ENCODE results near the gene TEX14. TPM values are rescaled to one million over a fixed set of nuclear protein-coding genes. Genes with fewer than 3 reads are reported as not detected.
"Not testable (repeated sequence)": the region's sequence is repeated elsewhere in the genome, so short reads cannot be mapped to it uniquely, and the experiment has no call there.

Gene TEX14
- total RNA-seq, 1 donor from 2014 or later: 0.13 TPM

DNA sequence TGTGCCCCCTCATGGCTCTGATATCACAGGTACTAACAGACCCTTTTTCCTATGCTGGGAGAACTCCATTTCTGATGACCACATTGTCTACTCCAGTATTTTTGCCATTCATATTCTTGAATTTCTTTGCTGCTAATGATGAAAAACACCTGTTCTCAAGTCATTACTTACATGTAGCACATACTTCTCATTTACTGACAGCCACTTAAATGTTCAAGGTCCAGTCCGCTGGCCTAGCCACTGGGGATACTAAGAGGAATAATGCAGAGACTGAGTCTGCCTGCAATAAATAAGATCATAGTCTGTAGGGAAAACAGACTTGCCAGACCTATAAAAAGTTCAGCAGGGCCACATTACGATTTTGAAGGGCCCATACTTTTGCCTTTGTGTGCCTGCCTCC is 27.5 kb downstream of the TEX14 start:
- ATAC-seq (ENCODE audit: poor library complexity) (no peak), DNase-seq (no peak)
- intact Hi-C loops (cut with DNase I): no loop called here

DNA sequence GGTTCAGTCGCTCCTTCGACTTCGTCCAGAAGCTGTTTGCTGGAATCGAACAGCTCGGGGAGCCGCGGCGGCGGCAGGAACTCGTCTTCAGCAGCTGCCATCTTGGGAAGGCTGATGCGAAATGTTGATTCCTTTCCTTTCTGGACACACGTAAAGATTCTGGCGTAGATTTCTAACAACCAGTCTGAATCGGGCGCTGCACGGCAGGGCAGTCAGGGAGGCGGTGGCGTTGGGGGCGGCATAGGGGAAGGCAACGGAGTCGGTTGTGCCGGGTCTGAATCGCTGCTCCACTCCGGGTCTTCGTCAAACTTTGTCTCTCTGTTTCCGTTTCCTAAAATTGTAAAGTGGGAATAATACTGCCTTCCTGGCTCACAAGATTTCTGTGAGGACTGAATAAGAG is 30.3 kb downstream of the TEX14 start:
- intact Hi-C loops (cut with DNase I): no loop called here
- no peak for ATAC-seq (ENCODE audit: poor library complexity)
- no peak for DNase-seq

DNA sequence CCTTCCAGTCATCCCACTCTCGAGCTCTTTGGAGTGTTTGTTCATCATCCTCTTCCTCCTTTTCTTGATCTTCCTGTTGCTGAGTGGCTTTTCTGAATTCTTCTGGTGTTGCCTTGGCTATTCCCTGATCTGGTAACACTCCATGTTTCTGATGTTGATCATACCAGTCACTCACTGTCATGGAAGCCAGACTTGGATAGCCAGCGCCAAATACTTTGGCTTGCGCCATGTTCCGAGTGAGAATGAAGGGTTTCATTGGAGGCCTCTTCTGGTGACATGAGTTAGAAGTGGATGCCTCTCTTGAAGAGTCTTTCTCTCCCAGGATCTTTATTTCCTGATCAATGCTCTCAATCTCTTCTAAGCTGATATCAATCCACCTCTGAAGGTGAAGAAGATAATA is 31.2 kb downstream of the TEX14 start:
- intact Hi-C loops (cut with DNase I): no loop called here
- DNase-seq (no peak), ATAC-seq (ENCODE audit: poor library complexity) (no peak)

DNA sequence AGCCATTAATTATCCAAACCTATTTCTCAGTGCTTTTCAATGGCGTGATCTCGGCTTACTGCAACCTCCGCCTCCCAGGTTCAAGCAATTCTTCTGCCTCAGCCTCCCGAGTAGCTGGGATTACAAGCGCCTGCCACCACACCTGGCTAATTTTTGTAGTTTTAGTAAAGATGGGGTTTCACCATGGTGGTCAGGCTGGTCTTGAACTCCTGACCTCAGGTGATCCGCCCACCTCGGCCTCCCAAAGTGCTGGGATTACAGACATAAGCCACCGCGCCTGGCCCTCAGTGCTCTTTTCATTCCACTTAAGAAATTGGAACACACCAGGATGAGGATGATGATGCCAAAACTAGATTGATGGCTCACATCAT is 32.1 kb downstream of the TEX14 start:
- ATAC-seq (ENCODE audit: poor library complexity); DNase-seq; intact Hi-C loops (cut with DNase I): not testable (repeated sequence)

DNA sequence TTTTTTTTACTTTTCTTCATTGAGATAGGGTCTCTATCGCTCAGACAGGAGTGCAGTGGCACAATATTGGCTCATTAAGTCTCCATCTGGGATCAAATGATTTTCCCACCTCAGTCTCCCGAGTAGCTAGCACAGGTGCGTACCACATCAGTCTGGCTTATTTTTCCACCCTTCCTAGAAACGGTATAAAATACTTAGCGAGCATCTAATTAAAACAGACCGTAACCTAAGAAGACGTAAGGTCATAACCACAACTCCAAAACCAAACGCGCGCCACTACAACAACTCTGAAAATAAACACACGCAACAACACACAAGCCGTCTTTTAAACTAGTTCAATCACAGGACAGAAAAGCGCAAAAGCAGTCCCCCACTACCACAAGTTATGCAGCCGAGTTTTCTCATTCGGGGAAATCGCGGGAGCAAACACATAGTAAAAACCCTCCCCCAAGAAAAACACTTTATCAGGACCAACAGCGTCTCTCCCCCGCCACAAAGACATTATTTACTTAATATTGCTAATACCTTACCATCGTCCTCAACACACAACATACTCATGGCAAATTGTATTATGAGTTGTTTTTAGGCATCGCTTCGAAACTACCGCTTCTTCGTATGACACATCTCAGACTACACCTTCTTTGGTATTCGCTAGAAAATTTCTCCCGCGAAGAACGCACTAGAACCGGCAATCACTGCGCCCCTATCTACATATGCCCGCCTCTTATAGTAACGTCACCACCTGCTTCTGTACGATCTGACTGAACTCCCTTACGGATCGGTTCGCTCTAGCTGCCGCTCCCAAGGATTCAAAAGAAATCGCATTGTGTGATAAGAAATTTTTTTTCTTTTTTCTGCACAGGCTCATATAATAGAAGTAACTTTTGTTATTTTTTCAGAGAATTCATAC is 32.8 kb downstream of the TEX14 start:
- peak; percentile 49 for DNase-seq
- ATAC-seq (ENCODE audit: poor library complexity): peak; percentile 98
- intact Hi-C loops (cut with DNase I): no loop called here

DNA sequence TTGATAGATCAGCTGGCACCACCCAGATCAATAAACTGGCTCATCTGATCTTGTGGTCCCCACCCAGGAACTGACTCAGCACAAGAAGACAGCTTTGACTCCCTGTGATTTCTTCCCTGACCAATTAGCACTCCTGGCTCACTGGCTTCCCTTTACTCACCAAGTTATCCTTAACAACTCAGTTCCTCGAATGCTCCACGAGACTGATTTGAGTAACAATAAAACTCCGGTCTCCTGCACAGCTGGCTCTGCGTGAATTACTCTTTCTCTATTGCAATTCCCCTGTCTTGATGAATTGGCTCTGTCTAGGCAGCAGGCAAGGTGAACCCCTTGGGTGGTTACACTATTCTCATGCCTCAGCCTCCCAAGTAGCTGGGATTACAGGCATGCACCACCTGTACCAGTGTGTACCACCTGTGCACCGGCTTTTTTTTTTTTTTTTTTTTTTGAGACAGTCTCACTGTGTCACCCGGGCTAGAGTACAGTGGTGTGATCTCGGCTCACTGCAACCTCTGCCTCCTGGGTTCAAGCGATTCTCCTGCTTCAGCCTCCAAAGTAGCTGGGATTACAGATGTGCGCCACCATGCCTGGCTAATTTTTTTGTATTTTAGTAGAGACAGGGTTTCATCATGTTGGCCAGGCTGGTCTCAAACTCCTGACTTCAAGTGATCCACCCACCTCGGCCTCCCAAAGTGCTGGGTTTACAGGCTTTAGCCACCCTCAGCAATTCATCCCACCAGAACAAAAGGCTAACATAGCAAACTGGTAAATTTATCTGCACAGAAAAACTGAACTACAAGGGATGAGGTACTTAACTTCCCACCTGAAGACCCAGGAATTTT is 33.7 kb downstream of the TEX14 start:
- peak; percentile 3 for ATAC-seq (ENCODE audit: poor library complexity)
- intact Hi-C loops (cut with DNase I); DNase-seq: not testable (repeated sequence)

DNA sequence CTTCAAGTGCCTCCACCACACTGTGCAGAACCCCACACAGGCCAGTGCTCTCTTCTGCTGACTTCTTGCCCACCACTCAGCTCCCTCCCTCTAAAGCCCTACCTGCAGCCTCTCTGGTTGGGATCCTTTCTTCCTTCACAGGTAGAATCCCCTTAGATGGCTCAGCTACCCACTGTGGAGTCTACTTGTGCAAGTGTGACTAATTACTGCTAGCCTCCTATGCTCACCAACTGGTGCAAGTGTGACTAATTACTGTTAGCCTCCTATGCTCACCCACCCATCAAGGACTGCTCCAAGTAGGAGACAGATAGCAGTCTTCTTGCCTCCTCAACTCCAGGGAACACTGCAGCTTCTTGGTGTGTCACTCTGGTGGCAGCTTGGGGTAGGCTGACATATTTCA is 43.6 kb downstream of the TEX14 start:
- no peak for DNase-seq
- intact Hi-C loops (cut with DNase I): no loop called here
- ATAC-seq (ENCODE audit: poor library complexity): no peak

DNA sequence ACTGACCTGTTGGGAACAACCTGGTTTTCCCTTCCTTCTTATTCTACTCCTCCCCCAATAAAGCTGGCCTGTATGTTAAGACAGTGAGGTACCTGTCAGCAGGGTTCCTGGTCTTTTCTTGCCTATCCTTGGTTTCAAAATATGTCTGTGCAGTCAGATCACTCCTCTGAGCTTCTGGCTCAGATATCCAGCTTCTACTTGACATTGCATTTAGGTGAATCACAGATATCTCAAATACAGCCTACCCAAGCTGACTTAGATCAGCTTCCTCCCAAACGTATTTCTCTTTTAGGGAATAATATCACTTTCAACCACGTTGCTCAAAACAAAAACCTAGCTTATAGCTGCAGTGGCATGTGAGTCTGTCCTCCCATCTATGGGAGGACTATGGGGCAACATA is 48.7 kb downstream of the TEX14 start:
- DNase-seq (no peak), ATAC-seq (ENCODE audit: poor library complexity) (no peak)
- intact Hi-C loops (cut with DNase I): no loop called here

DNA sequence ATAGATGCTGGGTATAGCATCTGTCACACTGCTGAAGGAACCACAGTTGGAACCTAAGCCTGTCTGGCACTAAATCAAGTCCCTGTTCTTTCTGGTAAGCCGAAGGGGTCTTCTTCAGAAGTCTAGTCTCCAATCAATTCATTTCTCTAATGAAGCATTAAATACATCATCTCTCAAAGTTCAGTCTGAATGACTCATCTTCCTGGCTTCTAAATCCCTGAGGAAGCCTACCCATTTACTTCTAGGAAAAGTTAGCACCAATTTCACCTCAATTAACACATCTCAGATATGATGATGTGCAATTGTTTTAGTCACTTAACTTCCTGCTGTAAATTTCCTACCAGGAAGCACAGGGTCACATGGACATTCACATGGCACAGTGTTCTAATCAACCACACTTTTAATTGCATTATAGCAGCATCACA is 49.9 kb downstream of the TEX14 start:
- DNase-seq (no peak), ATAC-seq (ENCODE audit: poor library complexity) (no peak)
- intact Hi-C loops (cut with DNase I): no loop called here

DNA sequence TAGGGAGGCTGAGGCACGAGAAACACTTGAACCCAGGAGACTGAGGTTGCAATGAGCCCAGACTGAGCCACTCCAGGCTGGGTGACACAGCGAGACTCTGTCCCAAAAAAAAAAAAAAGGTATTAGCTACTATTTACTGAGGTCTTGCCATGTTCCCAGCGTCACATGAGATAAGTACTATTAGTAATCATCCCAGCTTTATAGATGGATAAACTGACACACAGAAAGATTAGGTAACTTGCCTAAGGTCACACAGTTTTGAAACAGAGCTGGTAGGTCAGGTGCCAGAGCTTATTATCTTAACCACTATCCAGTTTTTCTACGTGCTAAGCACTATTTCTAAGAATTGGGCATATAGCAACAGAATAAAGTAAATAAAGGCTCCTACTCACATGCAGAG is 51.6 kb downstream of the TEX14 start:
- ATAC-seq (ENCODE audit: poor library complexity) (no peak), DNase-seq (no peak)
- intact Hi-C loops (cut with DNase I): no loop called here

DNA sequence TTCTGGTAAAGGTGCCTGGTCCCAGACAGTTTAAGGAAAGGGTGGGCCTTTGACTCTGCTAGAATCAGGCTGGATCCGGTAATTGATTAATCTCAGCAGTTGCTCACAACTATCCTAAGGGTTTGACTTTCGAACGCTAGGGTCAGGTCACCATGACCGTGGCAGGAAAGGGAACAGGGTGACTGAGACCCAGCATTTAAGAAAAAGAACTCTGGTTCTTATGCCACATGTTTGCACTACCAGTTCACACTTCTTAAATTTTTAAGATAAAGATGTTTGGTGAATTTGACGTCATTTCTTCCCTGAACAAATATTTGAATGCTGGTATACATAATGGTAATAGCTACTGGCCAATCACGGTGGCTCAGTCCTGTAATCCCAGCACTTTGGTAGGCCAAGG is 52.2 kb downstream of the TEX14 start:
- intact Hi-C loops (cut with DNase I): no loop called here
- ATAC-seq (ENCODE audit: poor library complexity) (no peak), DNase-seq (no peak)

DNA sequence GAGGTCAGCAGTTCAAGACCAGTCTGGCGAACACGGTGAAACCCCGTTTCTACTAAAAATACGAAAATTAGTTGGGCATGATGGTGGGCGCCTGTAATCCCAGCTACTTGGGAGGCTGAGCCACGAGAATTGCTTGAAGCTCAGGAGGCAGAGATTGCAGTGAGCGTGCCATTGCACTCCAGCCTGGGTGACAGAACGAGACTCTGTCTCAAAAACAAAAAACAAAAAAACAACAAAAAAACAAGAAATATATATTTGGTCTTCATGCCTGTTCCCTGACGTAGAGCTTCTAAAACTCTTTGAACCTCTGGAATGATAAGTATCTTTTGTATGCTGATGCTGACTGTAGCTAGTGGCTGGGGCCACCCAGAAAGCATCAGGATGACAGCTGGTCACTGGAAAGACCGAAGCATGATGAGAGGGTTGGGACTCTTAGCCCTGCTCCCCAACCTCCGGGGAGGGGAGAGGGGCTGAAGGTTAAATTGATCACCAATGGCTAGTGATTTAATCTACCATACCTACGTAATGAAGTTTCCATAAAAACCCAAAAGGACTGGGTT is 54.8 kb downstream of the TEX14 start:
- intact Hi-C loops (cut with DNase I): no loop called here
- DNase-seq: no peak
- ATAC-seq (ENCODE audit: poor library complexity): no peak

DNA sequence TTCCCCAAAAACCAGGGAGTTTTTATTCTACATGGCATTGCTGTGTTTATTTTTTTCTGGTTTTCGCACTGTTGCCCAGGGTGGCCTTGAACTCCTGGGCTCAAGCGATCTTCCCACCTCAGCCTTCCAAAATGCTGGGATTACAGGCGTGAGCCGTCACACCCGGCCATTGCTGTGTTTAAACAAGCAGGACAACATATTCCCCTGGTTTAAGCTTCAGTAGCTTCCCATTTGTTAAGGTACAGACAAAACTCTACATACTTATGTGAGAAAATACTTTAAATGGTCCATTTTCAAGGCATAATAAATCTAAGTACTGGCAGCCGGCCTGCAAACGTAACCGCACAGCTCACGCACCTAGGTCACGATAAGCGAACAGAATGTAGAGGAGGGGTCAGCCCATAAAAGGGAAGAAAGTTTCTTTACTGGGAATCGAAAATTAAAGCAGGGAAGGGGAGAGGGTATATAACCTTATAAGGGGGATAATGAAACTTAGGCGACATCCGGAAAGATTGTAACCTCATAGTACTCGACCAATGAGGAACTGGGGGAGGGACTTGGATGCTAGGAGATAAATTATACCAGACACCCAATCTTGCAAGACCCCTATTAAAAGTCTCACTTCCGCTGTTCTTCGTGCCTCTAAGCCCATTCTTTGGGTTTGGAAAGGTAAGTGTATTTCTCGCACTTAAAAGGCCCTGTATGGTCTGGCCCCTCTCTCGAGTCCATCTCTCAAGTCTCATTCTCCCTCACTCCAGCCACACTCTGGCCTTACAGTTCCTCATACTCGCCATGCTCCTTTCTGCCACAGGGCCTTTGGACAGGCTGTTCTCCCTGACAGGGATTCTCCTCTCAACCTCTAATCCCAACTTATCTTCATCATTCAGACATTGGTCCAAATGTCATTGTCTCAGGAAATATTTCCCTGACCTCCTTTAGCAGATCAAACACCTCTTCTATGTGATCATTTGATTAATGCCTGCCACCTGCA is 59.2 kb downstream of the TEX14 start:
- no peak for ATAC-seq (ENCODE audit: poor library complexity)
- intact Hi-C loops (cut with DNase I): no loop called here
- no peak for DNase-seq

DNA sequence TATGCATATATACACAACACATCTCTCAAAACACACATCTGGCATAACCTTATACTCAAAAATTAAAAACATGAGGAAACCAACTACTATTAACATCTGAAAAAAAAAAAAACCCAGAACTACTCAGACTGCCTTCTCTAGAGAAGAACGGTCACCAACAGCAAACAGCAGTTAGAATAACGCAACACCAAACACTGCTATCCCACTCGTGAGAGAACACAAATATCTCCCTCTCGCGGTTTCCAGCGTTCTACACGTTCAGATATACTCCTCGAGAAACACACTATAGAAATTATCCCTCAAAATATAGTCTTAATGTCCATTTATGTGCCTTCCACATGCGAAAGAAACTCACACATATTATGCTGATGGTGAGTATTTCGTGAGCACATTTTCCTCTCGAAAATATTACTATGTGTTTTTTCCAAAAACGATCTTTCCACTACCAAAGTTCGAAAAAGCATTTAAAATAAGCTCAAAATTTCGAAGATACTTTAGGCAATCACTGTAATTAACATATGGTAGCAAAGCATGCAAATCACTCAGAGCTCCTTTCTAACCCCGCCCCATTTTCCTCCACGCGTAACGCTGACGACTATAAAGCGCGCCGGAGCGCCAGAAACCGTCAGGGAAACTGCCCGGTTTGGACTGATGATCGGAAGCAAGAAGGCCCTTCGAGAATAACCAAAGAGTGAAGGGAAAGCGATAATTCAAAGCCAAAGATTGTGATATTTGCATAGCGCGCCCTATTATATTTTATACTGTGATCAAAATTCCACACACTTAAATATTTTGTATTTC is 60.1 kb downstream of the TEX14 start:
- DNase-seq: peak; percentile 95
- intact Hi-C loops (cut with DNase I): loop anchor here (1.0 kb wide), 1 partner anchor 113 kb away; no protein-coding TSS in a partner anchor
- peak; percentile 99 for ATAC-seq (ENCODE audit: poor library complexity)

DNA sequence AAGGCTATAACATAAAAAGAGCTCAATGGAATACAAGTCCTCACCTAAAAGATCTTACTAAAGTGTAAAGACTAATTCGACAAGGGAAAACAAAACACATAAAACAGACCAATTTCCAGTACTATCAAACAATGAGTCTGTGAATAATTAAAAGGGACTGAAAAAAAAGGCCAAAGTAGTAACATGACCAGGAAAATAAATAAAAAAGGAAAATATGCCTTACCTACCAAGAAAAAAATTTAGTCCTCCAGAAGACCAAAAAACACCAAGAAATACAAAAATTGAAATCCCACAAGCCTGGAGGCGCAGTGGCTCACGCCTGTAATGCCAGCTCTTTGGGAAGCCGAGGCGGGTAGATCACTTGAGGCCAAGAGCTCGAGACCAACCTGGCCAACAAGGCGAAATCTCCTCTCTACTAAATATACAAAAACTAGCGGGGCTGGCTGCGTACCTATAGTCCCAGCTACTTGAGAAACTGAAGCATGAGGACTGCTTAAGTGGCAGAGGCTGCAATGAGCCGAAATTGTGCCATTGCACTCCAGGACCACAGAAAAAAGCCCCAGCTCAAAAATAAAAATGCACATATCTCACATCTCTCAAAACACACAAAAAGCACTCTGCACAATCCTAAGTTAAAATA is 60.8 kb downstream of the TEX14 start:
- intact Hi-C loops (cut with DNase I): loop anchor here (1.0 kb wide), 1 partner anchor 113 kb away; no protein-coding TSS in a partner anchor
- no peak for DNase-seq
- peak; percentile 9 for ATAC-seq (ENCODE audit: poor library complexity)

DNA sequence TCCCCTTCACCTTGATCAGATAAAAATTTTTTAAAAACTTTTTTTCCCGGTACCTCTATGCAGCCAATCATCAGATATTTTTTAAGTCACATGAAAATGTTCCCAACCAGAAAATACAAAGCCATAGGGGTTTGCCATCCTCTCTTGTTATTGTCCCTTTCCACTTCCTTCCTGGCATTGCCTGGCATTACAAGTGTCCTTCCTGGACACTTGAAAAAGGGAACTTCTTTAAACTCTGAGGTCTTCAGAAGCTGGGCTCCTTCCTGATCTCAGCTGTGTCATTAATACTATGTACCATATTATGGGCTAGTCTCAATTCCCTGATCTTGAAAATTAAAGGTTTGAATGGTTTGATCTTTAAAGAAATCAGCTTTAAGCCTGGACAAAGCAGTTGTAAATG is 64.9 kb downstream of the TEX14 start:
- intact Hi-C loops (cut with DNase I): no loop called here
- DNase-seq (no peak), ATAC-seq (ENCODE audit: poor library complexity) (no peak)

DNA sequence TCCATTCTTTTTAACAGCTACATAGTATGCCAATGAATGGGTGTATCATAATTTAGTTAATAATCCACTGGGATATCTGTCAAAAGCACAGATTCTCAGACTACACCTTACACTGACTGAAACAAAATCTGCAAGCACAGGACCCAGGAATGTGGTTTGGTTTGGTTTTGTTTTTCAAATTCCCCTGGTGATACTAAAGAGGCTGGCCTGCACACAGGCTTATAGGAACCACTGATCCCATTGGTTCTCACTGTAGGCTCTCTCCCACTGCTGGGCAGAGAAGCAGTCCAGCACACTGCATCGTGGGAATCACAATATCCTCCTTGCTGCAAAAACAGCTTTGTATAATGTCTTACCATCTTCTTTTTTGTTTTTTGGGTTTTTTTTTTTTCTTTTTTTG is 67.1 kb downstream of the TEX14 start:
- ATAC-seq (ENCODE audit: poor library complexity): no peak
- DNase-seq: no peak
- intact Hi-C loops (cut with DNase I): no loop called here

All from Right ventricle myocardium superior (tissue), 1 donor.